GM12878 (cell line): ENCODE data around the gene HVCN1. TPM values are rescaled to one million over a fixed set of nuclear protein-coding genes. Genes with fewer than 3 reads are reported as not detected.

Experiments
- ATAC-seq: fragments of 200-7000 bp; cut with Tn5 transposase; 3 replicates; pipeline ENCODE4 v1.9.1; 2020; ENCODE audit warnings: mild to moderate bottlenecking, moderate library complexity
- BruUV-seq: library from RNA; stranded (reverse); fragments of 400-500 nt; replicated peaks from 2 replicates; lab custom pipeline; 2021; lab: Mats Ljungman, UMichigan
- CTCF ChIA-PET: fragments of 300-600 bp; sonication (Branson Sonifier 250); formaldehyde crosslinking; extraction: SDS; loops from one replicate; lab custom pipeline; 2021; ENCODE audit warnings: inconsistent platforms; lab: Yijun Ruan, JAX
- POLR2A ChIA-PET: fragments of 350-600 bp; formaldehyde crosslinking; extraction: SDS; loops from one replicate; lab custom pipeline; 2021; ENCODE audit warnings: inconsistent platforms; lab: Charles Lee
- RAD21 ChIA-PET: fragments of 300-600 bp; sonication (Branson Sonifier 250); formaldehyde crosslinking; loops from one replicate; lab custom pipeline; 2023; ENCODE audit warnings: antibody characterized with exemption; ENCODE audit not compliant: unreplicated experiment; lab: Charles Lee
- SMC1A ChIA-PET: fragments of 300-600 bp; sonication (Branson Sonifier 250); formaldehyde crosslinking; loops from one replicate; lab custom pipeline; 2023; ENCODE audit not compliant: unreplicated experiment, uncharacterized antibody; lab: Charles Lee
- DNase-seq: peaks from one replicate; pipeline ENCODE4 v3.0.0-alpha.2; 2011; ENCODE audit warnings: low read depth, low spot score
- FAIRE-seq: peaks from 3 replicates; lab custom pipeline; 2011; peaks lifted over from hg19 to GRCh38; lab: Jason Lieb, UNC
- H2AFZ ChIP-seq: 2 replicates; pipeline ENCODE4 v1.6.0; 2011; ENCODE audit warnings: low read depth, low read length, control low read depth; ENCODE audit not compliant: control insufficient read depth
- H3K27ac ChIP-seq: 2 replicates; pipeline ENCODE4 v1.5.1; 2011; ENCODE audit warnings: control low read depth; ENCODE audit not compliant: control insufficient read depth, insufficient read depth
- H3K27me3 ChIP-seq, 2 experiments: replicated peaks in 1 of 2; 2 replicates each; pipeline versions ENCODE4 v1.6.0 to v1.6.1; 2011; ENCODE audit warnings: low read length in 1 of 2; ENCODE audit not compliant: control insufficient read depth in 2 of 2, insufficient read depth in 2 of 2
- H3K36me3 ChIP-seq, 2 experiments: 2 replicates each; pipeline ENCODE4 v1.5.1; 2011; ENCODE audit warnings: low read length in 1 of 2; ENCODE audit not compliant: control insufficient read depth in 2 of 2, insufficient read depth in 2 of 2
- H3K4me1 ChIP-seq: 2 replicates; pipeline ENCODE4 v1.6.1; 2011; ENCODE audit warnings: mild to moderate bottlenecking, low read length, moderate library complexity, mixed read lengths; ENCODE audit not compliant: control insufficient read depth, insufficient read depth
- H3K4me2 ChIP-seq: 2 replicates; pipeline ENCODE4 v1.6.0; 2011; ENCODE audit warnings: control low read depth; ENCODE audit not compliant: control insufficient read depth, insufficient read depth
- H3K4me3 ChIP-seq: fragments of 200-600 bp; sonication (generic); 2 replicates; pipeline ENCODE4 v1.5.1; 2016
- H3K79me2 ChIP-seq: 2 replicates; pipeline ENCODE4 v1.6.0; 2011; ENCODE audit warnings: low read length; ENCODE audit not compliant: control insufficient read depth, insufficient read depth
- H3K9ac ChIP-seq: 2 replicates; pipeline ENCODE4 v1.8.0; 2011; ENCODE audit warnings: low read length, control low read depth, mixed read lengths; ENCODE audit not compliant: control insufficient read depth, insufficient read depth
- H3K9me3 ChIP-seq: replicated peaks from 3 replicates; pipeline ENCODE4 v1.5.1; 2011; ENCODE audit warnings: mild to moderate bottlenecking, low read length; ENCODE audit not compliant: control insufficient read depth, insufficient read depth
- H4K20me1 ChIP-seq: 2 replicates; pipeline ENCODE4 v1.6.0; 2011; ENCODE audit not compliant: control insufficient read depth, insufficient read depth
- MEF2B ChIP-seq: fragments of 450-650 bp; IDR thresholded peaks from 2 replicates; pipeline ENCODE4 v1.6.1; 2018; ENCODE audit warnings: mild to moderate bottlenecking, moderate library complexity; ENCODE audit not compliant: partially characterized antibody, poor library complexity, severe bottlenecking
- MYB ChIP-seq: fragments of 150-350 bp; IDR thresholded peaks from 2 replicates; pipeline ENCODE4 v1.6.1; 2014; ENCODE audit warnings: mild to moderate bottlenecking, low read depth, low read length, borderline replicate concordance
- WGBS: methylation state at CpG from one replicate; pipeline ENCODE4 v1.1.6; 2016; ENCODE audit warnings: low lambda C conversion rate; ENCODE audit not compliant: insufficient replicate concordance, insufficient coverage; ENCODE audit errors: missing lambda C conversion rate; 5-methylcytosine and 5-hydroxymethylcytosine counted together
- in situ Hi-C: fragments of 300-500 bp; cut with MboI; formaldehyde crosslinking; loops from 9 replicates; pipeline ENCODE4 v1.14.3; 2018; ENCODE audit warnings: mixed read lengths
- intact Hi-C: fragments of 100-400 bp; cut with micrococcal nuclease; formaldehyde crosslinking; loops from one replicate; pipeline ENCODE4 v1.14.2; 2022; ENCODE audit not compliant: unreplicated experiment
- polyA plus RNA-seq, 11 experiments: library from polyadenylated mRNA; depleted of rRNA in 4 of 11; unstranded in 6 of 11; stranded (reverse) in 5 of 11; fragments of >200 nt; fragmentation: Nextera tagmentation in 4 of 11; fragmentation: Illumina TruSeq in 1 of 11; extraction: Ambion mirVana in 4 of 11; extraction: Trizol in 1 of 11; gene quantifications; 1 replicate in 1 of 11; 2 replicates in 10 of 11; pipeline versions ENCODE4 v1.2.1 to v1.2.3, GENCODE V29; 2011 to 2016; ENCODE audit warnings: inconsistent platforms in 2 of 11, missing spikeins in 2 of 11, low read depth in 1 of 11
- total RNA-seq, 4 experiments: library from RNA; depleted of rRNA in 3 of 4; stranded (reverse); fragments of >200 nt in 3 of 4; fragmentation: Illumina TruSeq in 1 of 4; extraction: Trizol in 1 of 4; gene quantifications; 2 replicates each; pipeline versions ENCODE4 v1.2.1 to v1.2.3, GENCODE V29; 2013 to 2021
- TF ChIP-seq, protein P1 (sequence below): fragments of 450-650 bp; IDR thresholded peaks from 2 replicates; pipeline ENCODE4 v1.6.1; 2016; ENCODE audit warnings: mild to moderate bottlenecking

Gene HVCN1
- total and polyA plus RNA-seq, 10 of the 15 experiments (the other 5 are each of a cell fraction or from before 2014, with no cell fraction given): 27.8 to 181 (median 103) TPM

DNA sequence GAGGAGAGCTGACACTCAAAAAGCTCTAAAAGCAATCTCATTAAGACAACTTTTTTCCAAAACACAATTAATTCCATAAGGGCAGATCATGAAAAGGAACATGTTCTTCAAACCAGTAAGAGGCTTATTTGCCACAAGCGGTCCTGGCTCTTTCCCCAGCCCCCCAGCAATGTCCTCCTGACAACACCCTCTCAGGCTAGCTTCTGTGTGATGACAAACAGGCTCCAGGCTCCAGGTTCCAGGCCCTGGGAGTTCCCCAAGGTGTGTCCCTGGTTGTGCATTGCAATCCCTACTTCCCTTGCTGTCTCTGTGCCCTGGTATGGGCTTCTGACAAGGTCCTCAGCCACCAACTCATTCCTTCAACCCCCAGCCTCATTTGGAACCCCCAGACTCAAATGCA is 8.9 kb downstream of the HVCN1 start (continued):
- no peak for TF ChIP-seq MYB

DNA sequence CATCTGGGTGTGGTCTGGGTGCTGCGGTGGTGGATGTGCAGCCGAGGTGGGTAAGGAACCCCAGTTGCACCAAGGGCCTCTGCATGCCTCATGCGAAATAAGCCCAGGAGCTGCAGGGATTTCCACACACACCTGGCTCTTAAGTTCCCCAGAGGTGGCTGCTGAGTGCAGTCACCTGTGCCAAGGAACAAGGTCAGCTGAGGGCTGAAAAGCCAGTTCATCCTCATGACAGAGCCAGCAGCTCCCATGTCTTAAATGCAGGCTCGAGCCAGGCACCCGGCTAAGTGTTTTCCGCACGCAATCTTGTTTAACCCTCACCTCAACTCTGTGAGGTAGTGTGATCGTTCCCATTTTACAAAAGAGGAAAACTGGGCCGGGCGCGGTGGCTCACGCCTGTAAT is 9.7 kb downstream of the HVCN1 start:
- CTCF ChIA-PET: interaction anchor here (0.7 to 2.2 kb wide), 8 partner anchors 9 to 73 kb away, joined by 3 to 7 read pairs (median 4); no protein-coding TSS in a partner anchor
- peak overlapping the region; percentile 69 for H3K27ac ChIP-seq
- no peak overlapping the region; the same call in 1 of the 2 replicates for H3K9ac ChIP-seq
- TF ChIP-seq, protein P1, sequence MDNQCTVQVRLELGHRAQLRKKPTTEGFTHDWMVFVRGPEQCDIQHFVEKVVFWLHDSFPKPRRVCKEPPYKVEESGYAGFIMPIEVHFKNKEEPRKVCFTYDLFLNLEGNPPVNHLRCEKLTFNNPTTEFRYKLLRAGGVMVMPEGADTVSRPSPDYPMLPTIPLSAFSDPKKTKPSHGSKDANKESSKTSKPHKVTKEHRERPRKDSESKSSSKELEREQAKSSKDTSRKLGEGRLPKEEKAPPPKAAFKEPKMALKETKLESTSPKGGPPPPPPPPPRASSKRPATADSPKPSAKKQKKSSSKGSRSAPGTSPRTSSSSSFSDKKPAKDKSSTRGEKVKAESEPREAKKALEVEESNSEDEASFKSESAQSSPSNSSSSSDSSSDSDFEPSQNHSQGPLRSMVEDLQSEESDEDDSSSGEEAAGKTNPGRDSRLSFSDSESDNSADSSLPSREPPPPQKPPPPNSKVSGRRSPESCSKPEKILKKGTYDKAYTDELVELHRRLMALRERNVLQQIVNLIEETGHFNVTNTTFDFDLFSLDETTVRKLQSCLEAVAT: peak; percentile 45; the same call in 1 of the 2 replicates
- no peak for TF ChIP-seq MEF2B
- no peak overlapping the region for H2AFZ ChIP-seq
- FAIRE-seq (no peak), ATAC-seq (no peak), DNase-seq (no peak)
- no peak overlapping the region for H3K4me3 ChIP-seq
- intact Hi-C loops: no loop called here
- POLR2A ChIA-PET: interaction anchor here (1.0 to 4.9 kb wide), 8 partner anchors 8 to 104 kb away, joined by 3 to 78 read pairs (median 18); partner anchors contain the start of genes HVCN1 and TCTN1
- H3K4me1 ChIP-seq: peaks cover 64% of the 10 kb centered on the region
- H4K20me1 ChIP-seq: no peaks in the 10 kb centered on the region
- H3K27me3 ChIP-seq: no peaks in the 10 kb centered on the region
- H3K4me2 ChIP-seq: peak overlapping the region; percentile 92
- in situ Hi-C loops: no loop called here
- H3K9me3 ChIP-seq: peaks cover 3% of the 10 kb centered on the region; the same call in 1 of the 3 replicates
- RAD21 ChIA-PET: interaction anchor here (0.9 to 5.1 kb wide), 9 partner anchors 10 to 59 kb away, joined by 3 to 42 read pairs (median 5); no protein-coding TSS in a partner anchor
- SMC1A ChIA-PET: interaction anchor here (0.8 to 8.3 kb wide), 11 partner anchors 7 to 176 kb away, joined by 3 to 80 read pairs (median 4); no protein-coding TSS in a partner anchor
- WGBS: 78% methylated on average over 12 of the region's 12 CpGs
- H3K36me3 ChIP-seq: peaks cover 9 to 26% of the 10 kb centered on the region in 2 experiments
- no TSS peak for BruUV-seq
- H3K79me2 ChIP-seq: peaks cover 50% of the 10 kb centered on the region
